Activated CD4-positive, alpha-beta T cell treated with anti-CD3 and anti-CD28 coated beads, Interleukin-2, amount 10 ng/mL, durations not matched to agents 7 days and 5 days (primary cell): Measurements from ENCODE around the gene STARD10. TPM values are rescaled to one million over a fixed set of nuclear protein-coding genes. Genes with fewer than 3 reads are reported as not detected.

Experiments used
- CTCF ChIA-PET: fragments of 350-600 bp; sonication (Branson Sonifier 250); formaldehyde crosslinking; loops from one replicate; lab custom pipeline; 2021; ENCODE audit warnings: antibody characterized with exemption; lab: Charles Lee
- POLR2A ChIA-PET: fragments of 350-600 bp; sonication (Branson Sonifier 250); formaldehyde crosslinking; loops from one replicate; lab custom pipeline; 2021; ENCODE audit warnings: antibody characterized with exemption; lab: Charles Lee
- DNase-seq: peaks from one replicate; pipeline ENCODE4 v3.0.0-alpha.2; 2020
- H3K27ac Mint-ChIP-seq: one replicate; pipeline ENCODE4 v1.8.0; 2021; ENCODE audit warnings: mild to moderate bottlenecking, moderate library complexity, mixed read lengths
- H3K27me3 Mint-ChIP-seq: one replicate; pipeline ENCODE4 v1.8.0; 2021; ENCODE audit warnings: mixed read lengths
- H3K36me3 Mint-ChIP-seq: one replicate; pipeline ENCODE4 v1.8.0; 2021; ENCODE audit warnings: low read depth, mixed read lengths
- H3K4me1 Mint-ChIP-seq: one replicate; pipeline ENCODE4 v1.8.0; 2021; ENCODE audit warnings: mixed read lengths
- H3K4me3 Mint-ChIP-seq: one replicate; pipeline ENCODE4 v1.8.0; 2021; ENCODE audit warnings: mild to moderate bottlenecking, moderate library complexity, mixed read lengths
- H3K9me3 Mint-ChIP-seq: one replicate; pipeline ENCODE4 v1.8.0; 2021; ENCODE audit warnings: mixed read lengths
- total RNA-seq, 2 experiments: library from RNA; stranded (reverse); gene quantifications; one replicate each; pipeline ENCODE4 v1.2.3, GENCODE V29; 2021

The STARD10 gene
- total RNA-seq, 2 experiments from 2014 or later = 4.5 to 6.4 TPM

DNA sequence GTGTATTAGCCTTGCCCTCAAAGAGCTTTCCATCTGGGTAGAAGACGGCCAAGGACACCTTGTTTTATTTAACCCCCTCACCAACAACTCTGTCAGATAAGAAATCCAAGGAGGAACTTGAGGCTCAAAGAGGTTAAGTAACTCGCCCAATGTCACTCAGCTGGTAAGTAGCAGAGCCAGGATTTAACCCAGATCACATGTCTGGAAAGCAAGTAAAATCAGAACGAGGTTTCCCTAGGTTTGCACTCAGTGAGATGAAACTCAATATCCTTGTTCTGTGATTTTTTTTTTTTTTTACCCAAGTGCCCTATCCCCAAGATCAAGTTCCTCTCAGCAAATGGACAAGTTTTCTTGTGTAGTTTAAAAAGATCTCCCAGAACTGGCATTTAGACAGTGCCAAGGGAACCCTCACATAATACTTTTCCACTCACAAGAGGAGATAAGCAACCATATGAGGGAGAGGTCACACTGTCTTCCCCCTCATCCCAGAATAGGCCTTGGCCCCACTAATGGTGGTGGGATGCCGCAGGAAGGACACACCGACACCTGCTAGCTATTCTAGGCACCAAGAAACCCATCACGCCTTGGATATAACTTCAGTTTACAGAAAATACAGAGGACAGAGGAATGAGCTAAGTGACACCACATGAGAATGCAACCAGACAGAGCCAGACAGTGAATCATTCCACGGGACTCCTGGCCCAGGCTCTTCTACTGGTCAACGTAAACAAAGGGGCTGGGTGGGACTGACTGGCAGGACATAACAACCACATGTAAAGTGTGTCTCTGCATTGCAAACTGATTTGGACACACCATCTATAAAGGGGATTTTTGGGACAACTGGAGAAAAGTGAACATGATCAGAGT lies 33.1 kb downstream of the STARD10 start:
- DNase-seq = no peak
- ChIA-PET POLR2A (no interaction called here), CTCF (interaction anchor here (0.6 to 1.6 kb wide), 5 partner anchors 10 to 57 kb away, joined by 3 to 4 read pairs (median 4); no protein-coding TSS in a partner anchor)
- Mint-ChIP-seq H3K9me3 (no peaks in the 10 kb centered on the region), H3K27me3 (no peaks in the 10 kb centered on the region), H3K4me1 (peaks cover 15% of the 10 kb centered on the region), H3K36me3 (no peaks in the 10 kb centered on the region), H3K4me3 (no peak overlapping the region), H3K27ac (no peak overlapping the region)

DNA sequence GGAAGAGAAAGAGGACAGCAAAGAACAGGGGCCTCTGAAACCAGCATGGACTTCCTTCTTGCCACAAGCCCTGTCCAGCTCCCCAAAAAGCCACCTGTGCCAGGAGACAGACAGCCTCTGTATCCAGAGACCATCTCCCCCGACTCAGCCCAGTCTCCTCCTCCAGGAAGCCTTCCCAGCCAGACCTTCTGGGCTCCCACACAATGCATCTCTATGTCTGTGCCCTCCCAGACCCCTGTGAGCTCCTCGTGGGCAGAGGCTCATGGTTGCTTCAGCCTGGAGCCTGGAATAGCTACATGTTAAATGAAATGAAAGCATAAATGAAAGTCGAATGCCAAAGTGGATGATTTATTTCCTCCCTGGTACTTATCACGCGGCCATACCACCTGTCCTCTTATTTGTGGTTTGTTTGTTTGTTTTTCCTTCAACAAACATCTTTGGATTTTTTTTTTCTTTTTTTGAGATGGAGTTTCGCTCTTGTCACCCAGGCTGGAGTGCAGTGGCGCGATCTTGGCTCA lies 34.3 kb downstream of the STARD10 start:
- H3K9me3 Mint-ChIP-seq = no peaks in the 10 kb centered on the region
- H3K27me3 Mint-ChIP-seq = no peaks in the 10 kb centered on the region
- ChIA-PET POLR2A (interaction anchor here (0.6 kb wide), 1 partner anchor 1338 kb away, joined by 6 read pairs; no protein-coding TSS in a partner anchor), CTCF (interaction anchor here (0.6 kb wide), 1 partner anchor 25 kb away, joined by 3 read pairs; no protein-coding TSS in a partner anchor)
- H3K27ac Mint-ChIP-seq = no peak overlapping the region
- peaks cover 15% of the 10 kb centered on the region for H3K4me1 Mint-ChIP-seq
- H3K36me3 Mint-ChIP-seq = no peaks in the 10 kb centered on the region
- H3K4me3 Mint-ChIP-seq = no peak overlapping the region
- no peak for DNase-seq

DNA sequence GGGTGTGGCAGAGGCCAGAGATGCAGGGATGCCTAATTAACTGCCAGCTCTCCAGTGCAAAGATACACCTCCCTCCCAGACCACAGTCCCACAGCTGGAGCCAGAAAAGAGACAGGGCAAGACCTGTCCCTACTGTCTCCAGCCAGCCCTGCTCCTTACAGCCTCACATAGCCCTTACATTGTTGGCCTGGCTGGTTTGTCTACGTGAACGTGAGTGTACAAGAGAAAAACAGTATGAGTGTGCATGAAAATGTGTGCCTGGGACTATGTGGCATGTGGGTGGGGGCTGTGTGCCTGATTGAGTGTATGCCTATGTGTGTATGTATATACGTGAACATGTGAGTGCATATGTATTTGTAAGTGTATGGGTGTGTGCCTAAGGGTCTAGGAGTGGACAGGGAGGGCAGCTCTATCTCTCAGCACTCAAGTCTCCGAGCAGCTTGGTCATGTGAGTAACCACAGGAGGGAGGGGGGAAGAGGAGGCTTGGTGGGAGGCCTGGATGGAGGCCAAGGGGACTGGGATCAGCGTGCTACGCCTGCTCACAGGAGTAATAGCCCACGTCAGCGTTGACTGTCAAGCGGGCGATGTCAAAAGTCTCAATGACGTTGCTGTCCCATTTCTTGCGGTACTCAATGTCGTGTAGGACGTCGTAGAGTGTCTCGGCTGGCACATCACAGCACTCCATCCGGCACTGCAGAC lies 35.0 kb downstream of the STARD10 start:
- no peak for DNase-seq
- H3K27me3 Mint-ChIP-seq = no peaks in the 10 kb centered on the region
- no peak overlapping the region for H3K4me3 Mint-ChIP-seq
- CTCF ChIA-PET = interaction anchor here (0.7 kb wide), 1 partner anchor 91 kb away, joined by 3 read pairs; no protein-coding TSS in a partner anchor
- H3K36me3 Mint-ChIP-seq = no peaks in the 10 kb centered on the region
- H3K4me1 Mint-ChIP-seq = peaks cover 15% of the 10 kb centered on the region
- no peaks in the 10 kb centered on the region for H3K9me3 Mint-ChIP-seq
- POLR2A ChIA-PET = interaction anchor here (0.6 kb wide), 1 partner anchor 1339 kb away, joined by 6 read pairs; no protein-coding TSS in a partner anchor
- H3K27ac Mint-ChIP-seq = no peak overlapping the region

DNA sequence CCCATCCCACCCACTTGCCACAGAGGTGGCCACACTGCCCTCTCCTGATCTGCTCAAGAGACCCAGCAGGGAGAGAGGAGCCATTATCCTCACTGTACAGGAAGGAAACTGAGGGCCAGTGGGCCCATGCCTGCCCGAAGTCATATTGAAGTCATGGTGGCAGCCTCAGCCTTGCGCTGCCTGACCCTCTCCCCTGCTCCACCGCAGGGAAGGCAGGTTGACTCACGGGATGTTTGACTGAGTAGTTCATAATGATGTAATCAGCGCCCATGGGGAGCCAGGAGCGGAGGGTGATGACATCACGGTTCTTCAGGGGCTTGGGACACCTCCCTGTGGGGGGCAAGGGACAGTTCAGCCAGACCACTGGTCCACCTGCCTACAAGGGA lies 35.5 kb downstream of the STARD10 start:
- Mint-ChIP-seq H3K9me3 (no peaks in the 10 kb centered on the region), H3K27me3 (no peaks in the 10 kb centered on the region), H3K4me3 (no peak overlapping the region), H3K4me1 (peaks cover 18% of the 10 kb centered on the region), H3K36me3 (no peaks in the 10 kb centered on the region), H3K27ac (no peak overlapping the region)
- DNase-seq = no peak
- ChIA-PET CTCF (interaction anchor here (0.7 kb wide), 1 partner anchor 91 kb away, joined by 3 read pairs; no protein-coding TSS in a partner anchor), POLR2A (no interaction called here)

DNA sequence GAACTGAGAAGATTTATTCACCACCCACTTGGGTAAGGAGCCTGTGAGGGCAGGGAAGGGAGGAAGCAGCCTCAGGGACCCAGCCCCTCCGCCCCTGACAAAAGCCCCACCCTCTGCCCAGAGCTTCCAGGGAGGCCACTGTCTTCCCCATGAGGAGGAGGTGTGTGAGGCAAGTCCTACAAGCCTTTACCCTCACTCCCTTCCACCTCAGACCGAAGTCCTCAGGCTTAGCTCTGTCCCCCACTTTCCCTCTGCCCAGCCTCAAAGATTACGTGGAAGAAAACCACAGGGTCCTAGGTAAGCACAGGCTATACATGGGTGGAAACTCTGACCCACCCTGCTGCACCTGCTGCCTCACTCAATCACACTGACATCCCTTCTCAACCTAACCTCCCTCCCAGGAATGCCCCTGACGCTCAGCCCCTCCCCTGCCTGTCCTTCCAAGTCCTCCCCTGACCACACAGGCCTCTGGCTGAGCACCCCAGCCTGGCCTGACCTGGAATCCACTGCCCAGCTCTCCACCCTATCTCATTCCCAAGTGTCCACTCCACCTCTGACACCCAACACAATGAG lies 38.0 kb downstream of the STARD10 start:
- no peak for DNase-seq
- H3K27me3 Mint-ChIP-seq = no peaks in the 10 kb centered on the region
- no peak overlapping the region for H3K27ac Mint-ChIP-seq
- no peaks in the 10 kb centered on the region for H3K9me3 Mint-ChIP-seq
- no peaks in the 10 kb centered on the region for H3K36me3 Mint-ChIP-seq
- ChIA-PET CTCF (no interaction called here), POLR2A (no interaction called here)
- no peak overlapping the region for H3K4me3 Mint-ChIP-seq
- H3K4me1 Mint-ChIP-seq = peaks cover 18% of the 10 kb centered on the region

DNA sequence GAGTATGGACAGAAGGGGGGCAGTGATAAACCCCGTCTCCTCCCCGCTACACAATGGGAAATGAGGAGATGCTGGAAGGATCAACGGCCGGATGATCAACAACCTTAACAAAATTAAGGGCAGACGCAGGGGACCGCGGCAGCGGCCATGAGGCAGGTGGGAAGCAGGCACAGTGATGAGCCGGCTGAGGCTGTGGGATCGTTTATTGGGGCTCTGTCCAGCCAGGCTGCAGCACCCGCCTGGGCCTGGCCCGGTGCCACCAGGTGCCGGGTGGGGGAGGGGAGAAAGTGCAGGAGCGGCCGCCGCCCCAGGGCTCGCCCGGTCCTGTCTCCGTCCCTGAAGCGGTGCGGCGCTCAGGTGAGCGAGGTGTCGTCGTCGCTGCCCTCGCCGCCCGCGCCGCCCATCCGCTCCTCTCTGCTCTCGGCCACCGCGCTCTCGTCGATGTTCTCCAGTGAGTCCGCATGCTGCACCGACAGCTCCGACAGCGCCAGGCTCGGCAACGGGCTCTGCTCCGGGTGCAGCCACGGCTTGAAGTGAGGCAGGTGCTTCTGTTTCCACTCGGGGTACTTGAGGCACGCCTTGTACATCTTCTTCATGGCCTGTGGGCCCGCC lies 39.2 kb downstream of the STARD10 start:
- no peaks in the 10 kb centered on the region for H3K36me3 Mint-ChIP-seq
- ChIA-PET POLR2A (no interaction called here), CTCF (interaction anchor here (1.0 kb wide), 1 partner anchor 32 kb away, joined by 3 read pairs; no protein-coding TSS in a partner anchor)
- H3K4me1 Mint-ChIP-seq = peaks cover 26% of the 10 kb centered on the region
- no peak for DNase-seq
- no peak overlapping the region for H3K27ac Mint-ChIP-seq
- no peak overlapping the region for H3K4me3 Mint-ChIP-seq
- H3K9me3 Mint-ChIP-seq = no peaks in the 10 kb centered on the region
- H3K27me3 Mint-ChIP-seq = no peaks in the 10 kb centered on the region

DNA sequence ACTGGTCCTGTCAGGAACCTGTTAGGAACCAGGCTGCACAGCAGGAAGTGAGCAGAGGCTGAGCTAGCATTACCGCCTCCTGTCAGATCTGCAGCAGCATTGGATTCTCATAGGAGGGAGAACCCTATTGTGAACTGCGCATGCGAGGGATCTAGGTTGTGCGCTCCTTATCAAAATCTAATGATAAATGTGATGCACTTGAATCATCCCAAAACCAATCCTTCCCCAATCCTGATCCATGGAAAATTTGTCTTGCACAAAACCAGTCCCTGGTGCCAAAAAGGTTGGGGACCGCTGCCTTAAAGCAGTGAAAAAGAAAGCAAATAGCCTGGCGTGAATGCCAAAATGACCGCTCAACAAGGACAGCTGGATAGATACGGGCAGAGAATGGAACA lies 39.7 kb downstream of the STARD10 start:
- Mint-ChIP-seq H3K9me3 (no peaks in the 10 kb centered on the region), H3K4me1 (peaks cover 30% of the 10 kb centered on the region), H3K27ac (no peak overlapping the region), H3K27me3 (no peaks in the 10 kb centered on the region), H3K36me3 (no peaks in the 10 kb centered on the region), H3K4me3 (no peak overlapping the region)
- ChIA-PET POLR2A (no interaction called here), CTCF (interaction anchor here (1.0 kb wide), 1 partner anchor 33 kb away, joined by 3 read pairs; no protein-coding TSS in a partner anchor)
- no peak for DNase-seq

DNA sequence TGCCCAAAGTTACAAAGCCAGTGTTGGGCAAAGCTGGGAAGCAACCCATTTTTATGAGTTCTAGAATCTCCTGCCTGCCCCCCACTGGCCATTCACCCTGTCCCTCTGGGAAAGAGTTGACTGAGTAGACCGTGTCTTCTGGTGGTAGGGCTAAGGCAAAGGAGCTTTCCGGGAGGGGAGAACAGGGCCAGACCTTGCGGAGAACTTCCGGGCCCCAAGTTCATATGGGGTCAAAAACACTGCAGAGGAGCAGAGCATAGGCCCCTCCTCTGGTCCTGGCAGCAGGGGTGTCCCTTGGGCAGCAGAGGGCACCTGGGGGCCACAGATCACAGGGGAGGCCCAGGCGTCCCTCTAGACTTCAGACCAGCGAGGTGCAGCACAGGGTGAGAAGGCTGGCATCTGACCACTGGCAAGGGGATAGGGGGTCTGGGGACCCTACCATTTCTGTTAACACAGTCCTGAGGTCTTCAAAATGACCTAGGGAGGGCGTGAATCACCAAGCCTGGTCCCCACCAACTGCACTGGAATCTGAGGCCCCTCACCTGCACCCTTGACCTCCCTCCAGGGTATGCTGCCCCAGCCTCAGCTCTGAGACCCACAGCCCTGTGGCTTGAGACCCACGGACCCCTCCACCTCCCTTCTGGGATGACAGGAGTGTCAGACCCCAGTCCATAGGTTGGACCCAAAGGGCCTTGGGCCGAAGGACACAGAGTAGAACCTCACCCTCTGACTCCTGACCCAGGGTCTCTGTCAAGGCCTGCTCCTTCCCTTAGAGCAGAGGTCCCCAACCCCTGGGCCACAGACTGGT lies 40.3 kb downstream of the STARD10 start:
- CTCF ChIA-PET = interaction anchor here (1.0 kb wide), 1 partner anchor 33 kb away, joined by 3 read pairs; no protein-coding TSS in a partner anchor
- H3K27me3 Mint-ChIP-seq = no peaks in the 10 kb centered on the region
- POLR2A ChIA-PET = no interaction called here
- DNase-seq = no peak
- H3K36me3 Mint-ChIP-seq = no peaks in the 10 kb centered on the region
- peaks cover 34% of the 10 kb centered on the region for H3K4me1 Mint-ChIP-seq
- H3K27ac Mint-ChIP-seq = no peak overlapping the region
- H3K9me3 Mint-ChIP-seq = no peaks in the 10 kb centered on the region
- H3K4me3 Mint-ChIP-seq = peak overlapping the region; percentile 83

DNA sequence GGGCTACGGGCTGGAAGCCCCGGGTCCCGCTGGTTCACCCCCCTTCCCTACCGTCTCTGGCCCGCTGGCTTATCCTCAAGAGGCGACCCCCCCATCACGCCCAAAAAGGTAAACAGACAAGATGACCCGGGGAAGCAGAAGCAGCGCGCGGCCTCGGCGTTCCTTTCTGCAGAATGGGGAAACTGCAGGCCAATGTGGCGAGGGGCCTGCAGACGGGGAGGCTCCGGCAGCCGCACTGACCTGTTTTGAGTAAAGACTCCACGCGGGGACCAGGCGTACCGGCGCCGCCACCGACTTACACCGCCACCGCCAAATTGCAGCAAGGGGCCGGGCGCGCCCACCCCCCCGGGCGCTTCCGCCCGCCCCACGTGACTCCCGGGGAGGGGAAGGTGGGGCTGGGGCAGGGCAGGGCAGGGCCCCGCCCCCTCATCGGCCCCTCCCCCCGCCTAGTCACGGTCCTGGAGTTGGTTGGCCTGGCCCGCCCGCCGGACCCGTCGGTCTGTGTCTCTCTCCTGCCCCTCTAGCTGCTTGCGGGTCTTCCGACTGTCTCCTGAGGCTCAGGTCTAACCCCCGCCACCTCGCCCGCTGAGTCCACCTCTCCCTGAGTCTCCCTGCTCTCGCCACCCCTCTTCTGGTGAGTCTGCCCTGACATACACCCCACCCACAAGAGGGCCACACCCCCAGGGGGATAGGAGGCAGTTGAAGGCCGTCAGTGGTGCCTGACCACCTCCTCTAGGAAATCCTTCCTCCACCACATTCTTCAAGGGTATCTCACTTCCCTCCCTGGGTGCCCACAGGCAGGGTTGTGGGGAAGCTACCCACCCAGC lies 41.5 kb downstream of the STARD10 start, which contains the start of gene ARAP1:
ARAP1 (minus strand) TSS at position 321 of the 827 bp plus-strand sequence. CDS start 25,280 bp downstream, outside the sequence.
- no peaks in the 10 kb centered on the region for H3K9me3 Mint-ChIP-seq
- POLR2A ChIA-PET = no interaction called here
- H3K4me3 Mint-ChIP-seq = peak within 1 kb of the TSS; percentile 83
- H3K4me1 Mint-ChIP-seq = peaks cover 35% of the 10 kb centered on the region
- no peaks in the 10 kb centered on the region for H3K36me3 Mint-ChIP-seq
- no peaks in the 10 kb centered on the region for H3K27me3 Mint-ChIP-seq
- DNase-seq = peak; percentile 81
- CTCF ChIA-PET = no interaction called here
- H3K27ac Mint-ChIP-seq = peak within 1 kb of the TSS; percentile 92

DNA sequence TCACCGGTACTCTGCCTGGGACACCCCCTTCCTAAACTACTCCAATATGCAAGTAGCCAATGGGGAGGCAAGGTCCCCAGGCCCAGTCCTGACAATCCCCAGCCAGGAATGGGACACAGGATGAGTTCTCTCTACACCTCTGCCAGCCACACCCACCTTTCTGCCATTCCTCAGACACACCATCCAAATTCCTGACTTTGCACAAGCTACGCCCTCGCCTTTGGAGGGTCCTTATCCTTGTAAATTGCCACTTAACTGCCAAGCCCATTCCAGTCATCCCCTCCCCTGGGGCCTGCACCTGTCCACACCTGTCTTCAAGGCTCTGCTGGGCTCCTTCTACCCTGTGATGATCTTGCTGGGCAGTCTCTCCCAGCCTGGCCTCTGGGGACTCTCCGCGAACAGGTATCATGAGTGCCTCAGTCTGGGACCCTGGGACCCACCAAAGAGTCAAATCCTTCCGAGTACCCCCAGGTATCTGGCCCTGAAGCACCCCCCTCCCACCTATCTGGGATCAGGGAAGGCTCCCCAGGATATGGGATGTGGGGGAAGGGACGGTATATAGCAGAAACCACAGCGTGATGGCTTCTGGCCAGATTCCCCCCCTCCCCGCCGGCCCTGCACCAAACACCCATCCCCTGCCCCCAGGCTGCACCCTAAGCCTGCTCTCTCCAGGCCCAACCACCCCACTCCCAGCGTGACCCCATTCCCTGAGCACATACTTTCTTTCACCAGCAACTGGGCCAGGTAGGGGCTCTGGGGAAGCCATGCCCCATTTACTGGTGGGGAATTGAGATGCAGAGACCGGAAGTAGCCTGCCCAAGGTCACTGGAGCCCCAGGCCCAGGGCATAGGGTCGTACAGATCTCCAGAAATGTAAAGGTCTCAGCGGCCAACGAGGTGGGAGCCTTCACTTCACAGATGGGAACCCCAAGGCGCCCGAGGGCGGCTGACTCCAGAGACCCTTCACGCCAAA lies 42.4 kb downstream of the STARD10 start:
- H3K4me1 Mint-ChIP-seq = peaks cover 35% of the 10 kb centered on the region
- no peaks in the 10 kb centered on the region for H3K9me3 Mint-ChIP-seq
- ChIA-PET POLR2A (interaction anchor here (0.6 kb wide), 1 partner anchor 14 kb away, joined by 4 read pairs; no protein-coding TSS in a partner anchor), CTCF (interaction anchor here (0.9 to 2.9 kb wide), 5 partner anchors 10 to 27 kb away, joined by 3 to 16 read pairs (median 5); no protein-coding TSS in a partner anchor)
- DNase-seq = no peak
- peak overlapping the region; percentile 83 for H3K4me3 Mint-ChIP-seq
- peak overlapping the region; percentile 92 for H3K27ac Mint-ChIP-seq
- no peaks in the 10 kb centered on the region for H3K36me3 Mint-ChIP-seq
- H3K27me3 Mint-ChIP-seq = no peaks in the 10 kb centered on the region
